Measurements from ENCODE around the gene RANBP3.
"Not testable (repeated sequence)": the region's sequence is repeated elsewhere in the genome, so short reads cannot be mapped to it uniquely, and the experiment has no call there.

RANBP3 gene

GRCh38 chr19:5966215-5966614 lies 11.7 kb downstream of the RANBP3 start:
- no peak for DNase-seq (ENCODE audit: low spot score)

GRCh38 chr19:5964816-5965565 lies 12.9 kb downstream of the RANBP3 start:
- DNase-seq (ENCODE audit: low spot score): no peak

- no peak for DNase-seq (ENCODE audit: low spot score)
Measured at GRCh38 chr19:5963855-5964254, 14.1 kb downstream of the RANBP3 start.

GRCh38 chr19:5963259-5963658 lies 14.7 kb downstream of the RANBP3 start:
- not testable (repeated sequence) for DNase-seq (ENCODE audit: low spot score)

GRCh38 chr19:5961969-5962945 lies 15.7 kb downstream of the RANBP3 start:
- peak; percentile 29 for DNase-seq (ENCODE audit: low spot score)

- not testable (repeated sequence) for DNase-seq (ENCODE audit: low spot score)
Measured at GRCh38 chr19:5961641-5961968, 16.3 kb downstream of the RANBP3 start.

- no peak for DNase-seq (ENCODE audit: low spot score)
Measured at GRCh38 chr19:5960005-5961001, 17.6 kb downstream of the RANBP3 start.

- no peak for DNase-seq (ENCODE audit: low spot score)
Measured at GRCh38 chr19:5959260-5960004, 18.5 kb downstream of the RANBP3 start.

- DNase-seq (ENCODE audit: low spot score): no peak
Measured at GRCh38 chr19:5958851-5959122, 19.2 kb downstream of the RANBP3 start.

- no peak for DNase-seq (ENCODE audit: low spot score)
Measured at GRCh38 chr19:5958074-5958850, 19.7 kb downstream of the RANBP3 start.

- peak; percentile 23 for DNase-seq (ENCODE audit: low spot score)
Measured at GRCh38 chr19:5957170-5957569, 20.8 kb downstream of the RANBP3 start.

GRCh38 chr19:5956728-5957127 lies 21.2 kb downstream of the RANBP3 start:
- no peak for DNase-seq (ENCODE audit: low spot score)

GRCh38 chr19:5956323-5956722 lies 21.6 kb downstream of the RANBP3 start:
- DNase-seq (ENCODE audit: low spot score): no peak

GRCh38 chr19:5955636-5955935 lies 22.4 kb downstream of the RANBP3 start:
- no peak for DNase-seq (ENCODE audit: low spot score)

GRCh38 chr19:5954293-5954692 lies 23.6 kb downstream of the RANBP3 start:
- no peak for DNase-seq (ENCODE audit: low spot score)

- peak; percentile 24 for DNase-seq (ENCODE audit: low spot score)
Measured at GRCh38 chr19:5953680-5954213, 24.2 kb downstream of the RANBP3 start.

GRCh38 chr19:5953030-5953589 lies 24.8 kb downstream of the RANBP3 start:
- DNase-seq (ENCODE audit: low spot score): no peak

GRCh38 chr19:5952193-5953029 lies 25.5 kb downstream of the RANBP3 start:
- DNase-seq (ENCODE audit: low spot score): no peak

GRCh38 chr19:5951338-5951861 lies 26.5 kb downstream of the RANBP3 start:
- no peak for DNase-seq (ENCODE audit: low spot score)

Data from hematopoietic multipotent progenitor cell treated with erythropoietin and hydrocortisone succinate and interleukin-3 and kit ligand, for 17 days (in vitro differentiated cells).